Astrocyte of the spinal cord (primary cell): ENCODE data around the gene OR6J1.

Experiments used
- DNase-seq: peaks from one replicate; pipeline ENCODE4 v3.0.0; 2011; ENCODE audit warnings: low read depth, low spot score
- H3K4me3 ChIP-seq: 2 replicates; pipeline ENCODE4 v1.5.1; 2011; ENCODE audit warnings: low read depth, mild to moderate bottlenecking, low read length, moderate library complexity
- CTCF ChIP-seq: IDR thresholded peaks from 2 replicates; pipeline ENCODE4 v1.5.1; 2012; ENCODE audit warnings: low read depth, mild to moderate bottlenecking, low read length, inconsistent platforms
- in situ Hi-C: cut with HindIII; loops from 2 replicates; pipeline ENCODE4 v1.10.0; 2017; ENCODE audit warnings: low sequenced_read_pairs

The OR6J1 gene

GRCh38 chr14:22653012-22653621, 9.0 kb upstream of the OR6J1 start:
- no peak overlapping the region for H3K4me3 ChIP-seq
- peak; percentile 69 for DNase-seq
- TF ChIP-seq CTCF: peak; percentile 98
- in situ Hi-C loops: no loop called here

- no peak overlapping the region for H3K4me3 ChIP-seq
- DNase-seq: no peak
- in situ Hi-C loops: no loop called here
- no peak for TF ChIP-seq CTCF
Observed at GRCh38 chr14:22651586-22651985, 7.4 kb upstream of the OR6J1 start.

DNA sequence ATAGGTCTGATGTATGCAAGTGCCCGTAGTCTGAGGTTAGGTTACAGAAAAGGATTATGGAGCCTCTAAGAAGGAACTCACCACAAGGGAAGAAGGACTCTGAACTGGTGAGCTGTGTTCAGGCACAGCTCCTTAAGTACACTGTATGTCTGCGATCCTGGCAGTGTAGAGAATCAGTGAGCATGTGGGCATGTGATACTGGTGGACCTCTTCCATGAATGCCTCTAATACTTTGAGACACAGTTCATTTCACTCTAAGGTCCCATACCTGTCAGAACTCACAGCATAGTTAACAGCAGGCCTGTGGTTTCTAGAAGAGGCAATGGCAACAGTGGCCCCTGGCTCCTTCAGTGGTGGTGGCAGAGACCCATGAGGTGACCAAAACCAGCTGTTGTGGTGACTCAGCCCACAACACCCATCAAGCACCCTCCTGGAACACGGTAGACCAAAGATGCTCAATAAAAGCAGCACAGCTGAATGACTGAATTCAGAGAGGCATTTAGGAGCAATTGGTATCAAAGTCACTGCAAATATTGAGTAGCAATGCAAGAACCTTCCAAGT, 6.9 kb upstream of the OR6J1 start:
- in situ Hi-C loops: no loop called here
- DNase-seq: peak; percentile 55
- TF ChIP-seq CTCF: no peak
- H3K4me3 ChIP-seq: no peak overlapping the region

DNA sequence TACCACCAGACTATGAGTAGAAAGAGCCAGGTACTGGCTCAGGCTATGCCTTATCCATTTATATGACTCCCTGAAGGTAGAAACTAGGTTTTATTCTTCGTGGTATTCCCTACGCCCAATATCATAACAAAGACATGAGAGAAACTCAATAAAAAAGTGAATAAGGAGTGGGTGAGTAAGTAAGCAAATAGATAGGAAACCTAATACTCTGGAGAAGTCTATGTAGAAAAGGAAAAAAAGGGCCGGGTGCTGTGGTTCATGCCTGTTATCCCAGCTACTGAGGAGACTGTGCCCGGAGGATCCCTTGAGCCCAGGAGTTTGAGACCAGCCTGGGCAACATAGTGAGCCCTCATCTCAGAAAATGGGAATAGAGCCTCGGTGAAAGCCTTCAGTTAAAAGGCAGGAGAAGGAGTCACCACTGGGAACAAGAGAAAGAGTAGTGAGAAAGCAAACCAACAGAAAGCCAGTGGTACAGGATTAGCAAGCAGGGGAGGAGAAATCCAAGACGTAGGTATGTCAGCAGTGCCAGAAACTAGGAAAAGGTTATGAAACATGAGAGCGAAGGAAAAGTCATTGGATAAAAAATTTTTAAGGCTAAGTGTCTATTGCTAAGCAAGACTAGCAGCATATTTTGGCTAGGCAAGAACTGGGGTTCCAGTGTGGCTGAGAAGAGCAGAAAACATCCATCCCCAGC, 6.0 kb upstream of the OR6J1 start:
- DNase-seq: peak; percentile 21
- no peak overlapping the region for H3K4me3 ChIP-seq
- in situ Hi-C loops: no loop called here
- TF ChIP-seq CTCF: no peak

- in situ Hi-C loops: no loop called here
- DNase-seq: no peak
- TF ChIP-seq CTCF: no peak
- no peak overlapping the region for H3K4me3 ChIP-seq
Observed at GRCh38 chr14:22648506-22648905, 4.4 kb upstream of the OR6J1 start.

DNA sequence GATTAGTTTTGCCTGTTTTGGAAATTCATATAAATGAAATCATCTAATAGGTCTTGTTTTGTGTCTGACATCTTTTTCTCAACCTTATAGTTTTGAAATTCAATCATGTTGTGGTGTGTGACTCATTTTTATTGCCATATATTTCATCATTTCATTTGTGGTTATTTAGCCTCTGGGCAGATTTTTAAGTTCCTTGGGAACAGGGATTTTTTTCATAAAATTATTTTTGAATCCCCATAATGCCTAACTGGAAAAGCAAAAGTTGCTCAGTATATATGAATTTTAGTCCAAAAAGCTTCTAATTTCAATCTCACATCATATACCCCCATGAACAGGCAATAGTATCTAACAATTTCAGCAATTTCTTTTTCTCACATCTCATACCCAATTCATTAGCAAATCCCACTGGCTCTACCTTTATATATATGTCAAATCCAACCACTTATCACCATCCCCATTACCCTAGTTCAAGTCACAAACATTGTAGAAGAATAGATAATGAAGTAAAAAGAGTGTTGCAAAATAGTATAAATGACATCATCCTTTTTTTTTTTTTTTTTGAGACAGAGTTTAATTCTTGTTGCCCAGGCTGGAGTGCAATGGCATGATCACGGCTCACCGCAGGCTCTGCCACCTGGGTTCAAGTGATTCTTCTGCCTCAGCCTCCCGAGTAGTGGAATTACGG, 2.6 kb upstream of the OR6J1 start:
- no peak for TF ChIP-seq CTCF
- H3K4me3 ChIP-seq: no peak overlapping the region
- peak; percentile 84 for DNase-seq
- in situ Hi-C loops: no loop called here
